HL-60 (cell line): Measurements from ENCODE around the gene RASGEF1B.
"Not testable (repeated sequence)": the region's sequence is repeated elsewhere in the genome, so short reads cannot be mapped to it uniquely, and the experiment has no call there.

Experiments
- DNase-seq, 2 experiments: peaks; one replicate each; pipeline ENCODE4 v3.0.0-alpha.2; 2010 to 2020; ENCODE audit warnings: low read depth in 1 of 2, low spot score in 1 of 2
- H3K27ac ChIP-seq: fragments of 250-450 bp; sonication (Bioruptor Pico); replicated peaks from 2 replicates; pipeline ENCODE4 v1.5.1; 2020; ENCODE audit warnings: mild to moderate bottlenecking, moderate library complexity
- H3K27me3 ChIP-seq: fragments of 250-450 bp; sonication (Bioruptor Pico); 2 replicates; pipeline ENCODE4 v1.5.1; 2021; ENCODE audit warnings: mild to moderate bottlenecking, moderate library complexity; ENCODE audit not compliant: insufficient read depth, poor library complexity, severe bottlenecking
- H3K4me3 ChIP-seq: replicated peaks from 2 replicates; pipeline ENCODE4 v1.5.1; 2011; ENCODE audit warnings: mild to moderate bottlenecking, control low read depth, low read length; ENCODE audit not compliant: insufficient read depth
- CTCF ChIP-seq: IDR thresholded peaks from one replicate; pipeline ENCODE4 v1.5.1; 2011; ENCODE audit warnings: low read length, control low read depth, inconsistent platforms; ENCODE audit not compliant: insufficient read depth
- GABPA ChIP-seq: IDR thresholded peaks from 2 replicates; pipeline ENCODE4 v1.6.1; 2012; ENCODE audit warnings: low read depth
- POLR2AphosphoS5 ChIP-seq: IDR thresholded peaks from 2 replicates; pipeline ENCODE4 v1.6.1; 2012; ENCODE audit warnings: low read depth
- REST ChIP-seq: IDR thresholded peaks from 2 replicates; pipeline ENCODE4 v1.6.1; 2012; ENCODE audit warnings: low read depth; ENCODE audit not compliant: insufficient replicate concordance
- SPI1 ChIP-seq: IDR thresholded peaks from 2 replicates; pipeline ENCODE4 v1.6.1; 2012; ENCODE audit warnings: low read depth, mild to moderate bottlenecking, borderline replicate concordance

The RASGEF1B gene

DNA sequence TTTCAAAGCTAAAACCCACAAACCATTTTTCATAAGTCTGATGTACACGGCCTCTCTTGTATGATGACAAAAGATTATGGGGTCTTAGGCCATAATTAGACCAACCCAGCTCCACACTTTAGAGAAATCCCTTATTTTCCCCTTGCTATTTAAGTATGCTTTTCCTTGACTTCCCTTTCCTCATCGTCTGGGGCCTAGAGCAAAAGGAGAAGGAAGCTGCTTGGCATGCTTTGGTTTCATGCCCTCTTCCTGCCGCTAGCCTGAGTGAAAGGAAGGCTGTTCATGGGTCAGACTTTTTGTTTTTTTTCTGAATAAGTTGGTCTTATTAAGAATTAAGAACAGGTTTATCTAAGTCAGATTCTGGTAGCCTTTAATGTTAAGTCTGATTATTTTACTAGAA lies 10.6 kb upstream of the RASGEF1B start:
- H3K27ac ChIP-seq, result no peak overlapping the region
- no peak overlapping the region for H3K4me3 ChIP-seq
- peak; percentile 45; the same call in 1 of the 2 replicates for TF ChIP-seq SPI1
- no peak for TF ChIP-seq CTCF
- H3K27me3 ChIP-seq, result no peaks in the 10 kb centered on the region
- DNase-seq, result peak in 1 of 2 experiments; percentile 40

DNA sequence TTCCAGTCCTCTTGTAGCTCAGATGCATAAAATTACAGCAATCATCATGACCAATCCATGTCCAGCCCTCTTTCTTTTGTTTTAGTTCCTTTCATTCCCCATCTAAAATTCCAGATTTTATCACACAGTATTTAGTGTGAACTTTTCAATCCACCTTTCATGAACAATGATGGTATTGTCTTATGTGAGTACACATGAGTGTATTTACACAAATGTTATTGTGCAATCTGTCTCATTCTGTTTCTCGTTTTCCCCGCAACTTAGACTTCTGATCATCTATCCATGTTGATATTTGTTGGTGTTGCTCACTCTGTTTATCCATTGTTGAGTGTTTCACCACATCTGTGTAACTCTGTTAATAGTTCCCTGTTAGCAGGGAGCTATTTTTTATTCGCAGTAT lies 9.4 kb upstream of the RASGEF1B start:
- Histone ChIP-seq H3K27me3 (no peaks in the 10 kb centered on the region), H3K4me3 (no peak overlapping the region), H3K27ac (no peak overlapping the region)
- no peak for TF ChIP-seq POLR2AphosphoS5
- DNase-seq, result no peak

DNA sequence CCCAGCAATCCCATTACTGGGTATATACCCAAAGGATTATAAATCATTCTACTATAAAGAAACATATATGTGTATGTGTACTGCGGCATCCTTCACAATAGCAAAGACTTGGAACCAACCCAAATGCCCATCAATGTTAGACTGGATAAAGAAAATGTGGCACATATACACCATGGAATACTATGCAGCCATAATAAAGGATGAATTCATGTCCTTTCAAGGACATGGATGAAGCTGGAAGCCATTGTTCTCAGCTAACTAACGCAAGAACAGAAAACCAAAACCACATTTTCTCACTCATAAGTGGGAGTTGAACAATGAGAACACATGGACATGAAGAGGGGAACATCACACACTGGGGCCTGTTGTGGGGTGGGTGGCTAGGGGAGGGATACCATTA lies 7.9 kb upstream of the RASGEF1B start:
- not testable (repeated sequence) for DNase-seq, H3K27me3 ChIP-seq, H3K27ac ChIP-seq, H3K4me3 ChIP-seq

GRCh38 chr4:81473331-81474265 lies 1.9 kb upstream of the RASGEF1B start:
- not testable (repeated sequence) for H3K27ac ChIP-seq, H3K4me3 ChIP-seq, DNase-seq

DNA sequence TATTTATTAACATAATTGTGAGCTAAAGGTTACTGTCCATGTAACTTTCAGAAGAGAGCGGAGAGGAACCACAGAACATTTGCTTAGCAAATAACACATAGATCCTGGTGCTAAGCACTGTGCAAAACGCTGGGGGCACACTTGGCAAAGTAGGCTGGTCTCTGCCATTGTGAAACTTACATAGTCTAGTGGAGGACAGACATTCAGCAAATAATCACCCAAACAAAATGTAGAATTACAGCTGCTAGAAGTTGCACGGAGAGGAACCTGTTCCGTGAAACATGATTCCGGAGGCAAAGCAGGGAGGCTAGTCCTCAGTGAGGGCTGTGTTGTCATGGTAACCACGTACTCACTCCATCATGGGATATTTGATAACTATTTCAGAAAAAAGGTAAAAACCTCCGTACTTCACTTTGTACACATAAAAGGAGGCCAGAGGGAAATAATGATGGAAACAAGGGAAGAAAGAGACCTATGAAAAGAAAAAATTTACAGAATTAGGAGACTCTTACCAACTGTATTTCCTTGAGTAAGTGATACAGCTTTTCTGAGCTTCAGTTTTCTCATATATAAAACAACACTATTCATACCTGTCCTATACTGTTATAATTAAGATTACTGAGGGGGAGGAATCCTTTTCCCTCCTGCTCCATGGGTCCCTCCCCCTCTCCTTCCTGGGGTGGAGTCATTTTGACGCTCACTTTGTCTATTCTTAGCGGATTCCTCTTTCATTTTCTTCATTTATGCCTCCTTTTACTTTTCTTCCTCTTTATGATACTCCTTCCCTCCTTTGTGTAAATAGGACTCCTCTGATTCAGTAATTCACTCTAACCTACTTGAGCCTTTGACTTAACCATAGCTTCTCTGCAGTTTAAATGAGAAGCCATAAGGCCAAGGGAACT lies 825 bp upstream of the RASGEF1B start:
- Histone ChIP-seq H3K27ac (peak overlapping the region; percentile 48), H3K27me3 (peaks cover 8% of the 10 kb centered on the region), H3K4me3 (peak overlapping the region; percentile 63)
- TF ChIP-seq CTCF, result peak; percentile 41
- TF ChIP-seq REST, result no peak
- TF ChIP-seq SPI1, result no peak
- peak; percentile 38 to 59 for DNase-seq

More at GRCh38 chr4:81473331-81474265, 1.9 kb upstream of the RASGEF1B start:
- not testable (repeated sequence) for H3K27me3 ChIP-seq

DNA sequence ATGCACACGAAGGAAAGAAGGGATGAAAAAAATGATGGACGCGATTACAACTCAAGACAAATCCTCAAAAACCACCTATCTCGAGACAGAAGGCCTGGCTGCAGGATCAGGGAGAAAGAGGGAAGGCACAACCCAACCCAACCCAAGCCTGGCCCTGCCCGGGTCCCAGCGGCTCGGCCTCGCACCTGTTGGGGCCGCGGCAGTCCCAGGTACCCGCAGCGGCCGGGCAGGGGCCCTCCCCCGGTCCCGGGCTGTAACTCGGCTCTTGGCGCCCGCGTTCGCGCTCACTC lies 464 bp downstream of the RASGEF1B start:
- peaks cover 8% of the 10 kb centered on the region for H3K27me3 ChIP-seq
- DNase-seq, result no peak
- H3K4me3 ChIP-seq, result peak overlapping the region; percentile 63
- no peak overlapping the region for H3K27ac ChIP-seq
- no peak for TF ChIP-seq REST
- no peak for TF ChIP-seq SPI1
- TF ChIP-seq CTCF, result no peak
- no peak for TF ChIP-seq GABPA
- TF ChIP-seq POLR2AphosphoS5, result no peak
